Activated naive CD4-positive, alpha-beta T cell treated with anti-CD3 and anti-CD28 coated beads, Interleukin-2, amount 50 U/mL, for 24 hours (primary cell): ENCODE results near the gene GARRE1.

Experiments used
- H3K27ac Mint-ChIP-seq: one replicate; pipeline ENCODE4 v1.8.0; 2021; ENCODE audit warnings: mild to moderate bottlenecking, mixed read lengths
- H3K27me3 Mint-ChIP-seq: one replicate; pipeline ENCODE4 v1.8.0; 2021; ENCODE audit warnings: mixed read lengths
- H3K36me3 Mint-ChIP-seq: one replicate; pipeline ENCODE4 v1.8.0; 2021; ENCODE audit warnings: mixed read lengths
- H3K4me1 Mint-ChIP-seq: one replicate; pipeline ENCODE4 v1.8.0; 2021; ENCODE audit warnings: mixed read lengths
- H3K4me3 Mint-ChIP-seq: one replicate; pipeline ENCODE4 v1.8.0; 2021; ENCODE audit warnings: mild to moderate bottlenecking, mixed read lengths
- H3K9me3 Mint-ChIP-seq: one replicate; pipeline ENCODE4 v1.8.0; 2021; ENCODE audit warnings: mixed read lengths

GARRE1 gene

DNA sequence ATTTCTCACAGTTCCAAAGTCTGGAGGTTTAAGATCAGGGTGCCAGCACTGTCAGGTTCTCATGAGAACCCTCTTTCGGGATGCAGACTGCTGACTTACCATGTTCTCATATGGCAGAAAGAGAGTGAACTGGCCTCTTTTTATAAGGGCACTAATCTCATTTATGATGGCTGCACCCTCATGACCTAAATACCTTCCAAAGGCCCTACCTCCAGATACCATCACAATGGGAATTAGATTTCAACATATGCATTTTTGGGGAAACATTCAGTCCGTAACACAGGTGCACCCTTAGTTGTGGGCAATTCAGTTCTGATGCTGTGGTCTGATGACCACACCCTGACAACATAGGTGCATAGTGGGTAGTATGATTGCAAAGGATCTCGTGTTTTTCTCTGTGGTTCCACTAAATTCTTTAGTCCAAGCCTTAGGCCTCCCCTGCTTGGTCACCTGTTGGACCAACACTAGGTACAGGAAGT, 33.3 kb downstream of the GARRE1 start:
- Mint-ChIP-seq H3K9me3 (no peaks in the 10 kb centered on the region), H3K36me3 (peaks cover 2% of the 10 kb centered on the region), H3K4me3 (no peak overlapping the region), H3K27ac (no peak overlapping the region), H3K4me1 (peaks cover 26% of the 10 kb centered on the region), H3K27me3 (no peaks in the 10 kb centered on the region)

GRCh38 chr19:34288381-34288780, 34.0 kb downstream of the GARRE1 start:
- Mint-ChIP-seq H3K27ac (no peak overlapping the region), H3K4me1 (peaks cover 20% of the 10 kb centered on the region), H3K4me3 (no peak overlapping the region), H3K36me3 (peaks cover 2% of the 10 kb centered on the region), H3K9me3 (no peaks in the 10 kb centered on the region), H3K27me3 (no peaks in the 10 kb centered on the region)

GRCh38 chr19:34291235-34291634, 36.9 kb downstream of the GARRE1 start:
- no peaks in the 10 kb centered on the region for H3K9me3 Mint-ChIP-seq
- H3K27ac Mint-ChIP-seq = no peak overlapping the region
- no peak overlapping the region for H3K4me3 Mint-ChIP-seq
- no peaks in the 10 kb centered on the region for H3K27me3 Mint-ChIP-seq
- peaks cover 4% of the 10 kb centered on the region for H3K36me3 Mint-ChIP-seq
- H3K4me1 Mint-ChIP-seq = peaks cover 21% of the 10 kb centered on the region

DNA sequence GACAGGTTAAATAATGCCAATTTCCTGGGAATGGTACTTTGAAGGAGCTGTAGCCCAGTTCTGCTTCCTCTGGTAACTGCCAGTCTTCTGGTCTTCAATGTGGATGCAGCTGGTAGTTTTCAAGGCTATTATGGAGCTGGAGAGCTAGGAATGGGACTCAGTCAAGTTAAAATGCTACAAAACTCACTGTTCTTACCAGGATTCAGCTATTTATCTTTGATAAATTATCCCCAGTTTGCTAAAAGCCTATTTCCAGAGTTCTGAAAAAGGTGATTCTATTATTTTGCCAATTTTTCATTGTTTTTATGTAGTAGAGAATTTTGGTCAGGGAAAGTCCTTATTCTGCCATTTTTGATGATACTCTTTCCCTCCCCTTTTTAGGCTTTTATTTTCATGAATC, 40.7 kb downstream of the GARRE1 start:
- no peaks in the 10 kb centered on the region for H3K9me3 Mint-ChIP-seq
- H3K36me3 Mint-ChIP-seq = peaks cover 2% of the 10 kb centered on the region
- no peak overlapping the region for H3K27ac Mint-ChIP-seq
- no peak overlapping the region for H3K4me3 Mint-ChIP-seq
- H3K27me3 Mint-ChIP-seq = no peaks in the 10 kb centered on the region
- peaks cover 21% of the 10 kb centered on the region for H3K4me1 Mint-ChIP-seq

- Mint-ChIP-seq H3K27ac (no peak overlapping the region), H3K4me3 (no peak overlapping the region), H3K36me3 (peaks cover 2% of the 10 kb centered on the region), H3K9me3 (no peaks in the 10 kb centered on the region), H3K27me3 (no peaks in the 10 kb centered on the region), H3K4me1 (peaks cover 27% of the 10 kb centered on the region)
Measured at GRCh38 chr19:34298891-34299520, 44.7 kb downstream of the GARRE1 start.

GRCh38 chr19:34299576-34299975, 45.2 kb downstream of the GARRE1 start:
- no peak overlapping the region for H3K27ac Mint-ChIP-seq

DNA sequence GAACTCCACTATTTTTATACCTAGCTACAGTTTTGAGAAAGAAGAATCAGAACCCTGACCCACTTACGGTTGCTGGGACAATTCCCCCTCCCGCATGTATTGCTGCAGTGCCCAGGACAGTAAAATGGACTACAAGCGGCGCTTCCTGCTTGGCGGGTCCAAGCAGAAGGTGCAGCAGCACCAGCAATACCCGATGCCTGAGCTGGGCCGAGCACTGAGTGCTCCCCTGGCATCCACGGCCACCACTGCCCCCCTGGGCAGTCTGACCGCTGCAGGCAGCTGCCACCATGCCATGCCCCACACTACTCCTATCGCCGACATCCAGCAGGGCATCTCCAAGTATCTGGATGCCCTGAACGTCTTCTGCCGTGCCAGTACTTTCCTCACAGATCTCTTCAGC, 46.0 kb downstream of the GARRE1 start:
- Mint-ChIP-seq H3K36me3 (peaks cover 2% of the 10 kb centered on the region), H3K27me3 (no peaks in the 10 kb centered on the region), H3K4me3 (no peak overlapping the region), H3K27ac (no peak overlapping the region), H3K4me1 (peaks cover 28% of the 10 kb centered on the region), H3K9me3 (no peaks in the 10 kb centered on the region)

More at GRCh38 chr19:34299576-34299975, 45.2 kb downstream of the GARRE1 start:
- Mint-ChIP-seq H3K27me3 (no peaks in the 10 kb centered on the region), H3K4me1 (peaks cover 27% of the 10 kb centered on the region), H3K4me3 (no peak overlapping the region), H3K36me3 (peaks cover 2% of the 10 kb centered on the region), H3K9me3 (no peaks in the 10 kb centered on the region)

GRCh38 chr19:34300962-34301361, 46.6 kb downstream of the GARRE1 start:
- no peak overlapping the region for H3K27ac Mint-ChIP-seq
- no peak overlapping the region for H3K4me3 Mint-ChIP-seq
- peaks cover 2% of the 10 kb centered on the region for H3K36me3 Mint-ChIP-seq
- no peaks in the 10 kb centered on the region for H3K9me3 Mint-ChIP-seq
- H3K4me1 Mint-ChIP-seq = peaks cover 32% of the 10 kb centered on the region
- no peaks in the 10 kb centered on the region for H3K27me3 Mint-ChIP-seq
